ENCODE results near the gene SREBF2.

- TF ChIP-seq POLR2AphosphoS5 (IDR thresholded peaks at IDR 0.05), result no peak
- TF ChIP-seq CTCF (IDR thresholded peaks at IDR 0.05), result no peak
Measured at GRCh38 chr22:41952713-41953112, 119.8 kb downstream of the SREBF2 start.
